HG03558 (cell line): Measurements from ENCODE around the gene CBFA2T3.

Experiments used
- ATAC-seq: cut with Tn5 transposase; IDR thresholded peaks from one replicate; pipeline ENCODE4 v1.9.1; 2021; ENCODE audit warnings: moderate number of reproducible peaks; ENCODE audit not compliant: unreplicated experiment; ENCODE audit errors: extremely low read depth

Gene CBFA2T3

DNA sequence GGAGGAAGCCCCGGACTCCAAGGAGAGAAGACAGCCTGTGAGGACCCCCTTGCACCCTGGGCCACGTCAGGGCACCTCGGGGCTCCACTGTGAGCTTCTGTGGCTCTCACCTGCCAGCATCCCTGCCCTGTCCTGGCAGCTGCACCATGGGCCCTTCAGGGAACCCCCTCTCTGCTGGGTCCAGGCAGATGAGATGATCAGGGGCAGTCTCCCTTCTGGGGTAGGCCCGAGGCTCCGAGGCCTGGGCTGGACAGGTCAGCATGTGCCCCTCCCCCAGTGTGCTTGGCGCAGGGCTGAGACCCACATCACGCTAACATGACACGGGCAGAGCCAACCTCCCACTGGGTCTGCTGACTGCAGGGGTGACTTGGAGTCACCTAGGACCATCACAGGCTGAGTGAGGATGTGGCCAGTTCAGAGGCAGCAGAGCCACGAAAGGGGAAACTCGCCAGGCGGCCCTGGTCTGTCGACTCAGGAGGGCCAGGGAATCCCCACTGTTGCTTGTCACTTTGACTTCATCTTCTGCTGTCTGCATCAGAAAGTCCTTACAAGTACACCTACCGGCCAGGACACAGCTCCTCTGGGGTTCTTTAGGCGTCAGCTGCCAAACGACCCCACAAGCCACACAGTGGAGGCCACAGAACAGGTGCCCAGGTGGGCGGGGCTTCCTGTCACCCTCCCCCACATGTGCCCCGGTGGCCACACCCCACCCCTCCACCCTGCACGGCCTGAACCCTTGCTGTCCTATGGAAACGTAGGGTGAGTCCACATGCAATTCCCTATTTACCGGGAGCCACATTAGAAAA is 122.5 kb downstream of the CBFA2T3 start:
- no peak for ATAC-seq

DNA sequence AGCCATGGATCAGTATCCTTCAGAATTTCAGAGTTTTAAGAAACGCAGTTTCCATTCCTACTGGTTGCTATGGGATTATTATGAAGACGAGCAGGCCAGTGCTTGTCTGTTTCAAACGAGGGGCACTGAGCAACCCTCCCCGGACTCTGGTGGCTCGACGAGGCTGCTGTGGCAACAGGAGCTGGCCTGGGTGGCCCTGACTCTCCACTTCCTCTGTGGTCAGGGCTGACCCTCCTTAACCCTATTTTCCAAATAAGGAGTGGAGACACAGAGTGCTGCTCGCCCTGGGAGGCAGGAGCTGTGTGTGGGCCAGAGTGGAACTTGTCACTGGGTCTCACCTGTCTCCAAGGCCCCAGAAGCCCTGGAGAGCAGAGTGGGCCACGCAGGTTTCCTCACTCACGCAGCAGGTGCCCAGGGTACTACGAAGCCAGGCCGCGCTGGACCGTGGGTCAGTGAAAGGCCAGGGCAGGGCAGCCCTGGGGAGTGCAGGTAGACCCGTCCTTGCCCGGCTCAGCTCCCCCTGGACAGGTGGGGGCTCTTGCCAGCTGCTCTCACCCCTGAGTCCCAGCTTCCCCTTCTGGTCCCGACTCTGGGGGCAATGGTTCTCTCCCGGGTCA is 123.6 kb downstream of the CBFA2T3 start:
- no peak for ATAC-seq

DNA sequence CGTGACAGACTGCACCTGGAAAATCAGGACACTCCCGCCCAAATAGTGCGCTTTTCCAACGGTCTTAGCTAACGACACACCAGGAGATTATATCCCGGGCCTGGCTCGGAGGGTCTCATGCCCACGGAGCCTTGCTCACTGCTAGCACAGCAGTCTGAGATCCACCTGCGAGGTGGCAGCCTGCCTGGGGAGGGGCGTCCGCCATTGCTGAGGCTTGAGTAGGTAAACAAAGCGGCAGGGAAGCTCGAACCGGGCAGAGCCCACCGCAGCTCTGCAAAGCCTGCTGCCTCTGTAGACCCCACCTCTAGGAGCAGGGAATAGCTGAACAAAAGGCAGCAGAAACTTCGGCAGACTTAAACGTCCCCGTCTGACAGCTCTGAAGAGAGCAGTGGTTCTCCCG is 125.4 kb downstream of the CBFA2T3 start:
- no peak for ATAC-seq

DNA sequence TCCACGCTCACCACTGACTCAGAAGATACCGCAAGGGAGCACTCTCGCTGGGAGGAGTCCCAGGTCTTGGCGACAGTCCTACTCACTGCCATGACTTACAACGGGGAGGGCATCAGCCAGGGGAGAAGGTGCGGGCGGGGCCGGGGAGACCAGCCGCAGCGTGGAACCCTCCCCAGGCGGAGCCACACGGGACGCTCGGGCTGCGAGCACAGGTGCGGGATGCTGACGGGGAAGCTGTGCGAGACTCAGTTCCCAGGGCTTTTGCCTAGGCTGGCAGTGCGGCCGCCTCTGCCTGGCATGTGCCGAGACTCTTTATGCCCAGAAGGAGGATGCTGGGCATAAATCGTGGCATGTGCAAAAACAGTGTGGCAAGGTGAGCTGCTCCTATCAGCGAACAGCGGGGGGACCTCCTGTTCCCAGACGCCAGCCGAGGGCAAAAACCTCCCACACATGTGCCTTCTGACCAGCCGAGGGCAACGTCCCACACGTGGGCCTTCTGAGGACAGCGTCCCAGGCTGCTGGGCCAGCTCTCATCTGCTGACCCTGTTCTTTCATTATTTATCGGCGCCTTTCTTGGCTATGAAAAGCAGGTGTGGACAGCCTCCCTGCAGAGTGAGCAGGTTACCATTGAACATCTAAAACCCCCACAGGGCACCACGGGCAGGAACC is 126.3 kb downstream of the CBFA2T3 start:
- ATAC-seq, result no peak

DNA sequence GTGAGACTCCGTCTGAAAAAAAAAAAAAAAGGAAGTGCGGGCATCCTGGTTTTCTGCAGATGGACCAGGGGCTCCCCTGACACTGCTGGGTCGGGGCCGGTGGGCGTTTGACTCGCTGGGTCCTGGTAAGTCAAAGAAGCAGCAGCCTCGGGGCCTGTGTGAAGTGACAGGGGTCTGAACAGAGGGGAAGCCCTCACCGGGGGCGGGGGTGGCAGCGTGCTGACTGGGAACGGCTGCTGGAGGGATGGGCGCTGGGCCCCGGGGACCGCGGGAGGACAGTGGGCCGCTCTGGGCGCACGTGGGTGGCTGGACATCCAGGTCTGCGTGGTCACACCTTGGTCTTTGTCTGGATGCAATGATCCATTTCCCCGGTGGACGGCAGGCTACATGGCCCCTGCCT is 128.4 kb downstream of the CBFA2T3 start:
- ATAC-seq, result no peak

DNA sequence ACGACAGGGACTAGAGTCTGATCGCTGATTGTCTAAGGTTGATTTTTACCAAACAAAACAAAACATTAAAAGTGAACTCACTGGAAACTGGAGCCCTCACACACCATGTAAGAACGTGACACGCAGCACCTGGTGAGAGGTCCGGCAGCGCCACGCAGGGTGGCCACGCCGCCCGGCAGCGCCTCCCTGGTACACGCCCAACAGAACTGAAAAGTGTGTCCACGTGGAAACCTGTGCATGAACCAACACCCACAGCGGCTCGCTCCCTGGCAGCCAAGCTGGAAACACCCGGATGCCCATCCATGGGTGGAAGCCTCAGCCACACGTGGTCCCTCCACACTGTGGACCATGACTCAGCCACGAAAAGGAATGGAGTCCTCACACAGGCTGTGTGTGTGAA is 129.4 kb downstream of the CBFA2T3 start:
- no peak for ATAC-seq

DNA sequence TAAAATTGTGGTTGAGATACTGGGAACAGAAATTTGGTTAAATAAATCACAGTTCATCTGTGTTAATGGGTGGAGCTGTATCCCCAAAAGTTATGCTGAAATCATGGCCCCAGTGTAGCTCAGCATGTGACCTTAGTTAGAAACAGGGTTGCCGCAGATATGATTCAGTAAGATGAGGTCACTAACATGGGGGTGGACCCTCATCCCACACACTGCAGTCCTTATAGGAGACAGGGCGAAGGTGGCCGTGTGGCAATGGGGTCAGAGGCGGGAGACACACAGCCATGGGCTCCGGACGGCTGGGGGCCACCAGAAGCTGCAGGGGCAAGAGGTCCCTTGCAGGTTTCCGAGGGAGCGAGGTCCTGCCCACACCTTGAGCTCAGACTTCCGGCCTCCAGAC is 130.9 kb downstream of the CBFA2T3 start:
- ATAC-seq, result no peak

DNA sequence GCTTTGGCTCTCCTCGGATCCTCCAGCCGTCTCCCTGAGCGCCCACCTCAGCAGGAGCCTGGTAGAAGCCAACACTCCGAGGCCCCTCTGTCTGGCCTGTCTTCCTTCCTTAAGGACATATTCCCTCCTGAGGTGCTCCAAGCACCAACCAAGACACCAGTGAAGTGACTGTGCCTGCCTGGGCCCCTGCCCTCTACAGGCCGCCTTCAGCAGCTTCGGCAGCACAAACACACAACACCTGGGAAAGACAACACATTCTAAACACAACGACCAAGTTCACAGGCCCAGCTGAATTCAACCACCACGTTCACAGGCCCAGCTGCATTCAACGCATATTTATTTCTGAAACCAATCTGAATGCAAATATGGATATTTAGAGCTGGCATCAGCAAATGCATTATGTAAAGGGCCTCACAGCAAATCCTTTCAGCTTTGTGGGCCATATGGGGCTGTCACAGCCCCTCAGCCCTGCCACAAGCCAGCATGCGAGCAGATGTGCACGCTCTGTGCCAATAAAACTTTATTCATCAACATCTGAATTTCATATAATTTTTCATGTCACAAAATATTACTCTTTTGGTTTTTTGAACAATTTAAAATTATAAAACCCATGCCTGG is 132.5 kb downstream of the CBFA2T3 start:
- ATAC-seq, result no peak

DNA sequence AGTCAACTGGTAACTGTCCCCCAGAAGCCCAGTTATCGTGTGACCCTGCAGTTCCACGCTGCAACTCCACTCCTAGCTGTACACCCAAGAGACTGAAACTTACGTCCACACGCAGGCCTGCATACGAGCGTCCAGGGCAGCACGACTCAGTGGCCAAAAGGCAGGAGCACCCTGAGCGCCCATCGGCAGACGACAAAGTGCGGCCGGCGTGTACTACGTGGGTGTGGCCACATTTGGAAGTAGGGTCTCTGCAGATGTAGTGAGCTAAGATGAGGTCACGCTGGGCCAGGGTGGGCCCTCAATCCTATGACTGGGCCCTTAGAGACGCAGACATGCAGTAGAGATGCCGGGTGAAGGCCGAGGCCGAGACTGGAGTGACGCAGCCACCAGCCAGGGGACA is 133.8 kb downstream of the CBFA2T3 start:
- no peak for ATAC-seq

DNA sequence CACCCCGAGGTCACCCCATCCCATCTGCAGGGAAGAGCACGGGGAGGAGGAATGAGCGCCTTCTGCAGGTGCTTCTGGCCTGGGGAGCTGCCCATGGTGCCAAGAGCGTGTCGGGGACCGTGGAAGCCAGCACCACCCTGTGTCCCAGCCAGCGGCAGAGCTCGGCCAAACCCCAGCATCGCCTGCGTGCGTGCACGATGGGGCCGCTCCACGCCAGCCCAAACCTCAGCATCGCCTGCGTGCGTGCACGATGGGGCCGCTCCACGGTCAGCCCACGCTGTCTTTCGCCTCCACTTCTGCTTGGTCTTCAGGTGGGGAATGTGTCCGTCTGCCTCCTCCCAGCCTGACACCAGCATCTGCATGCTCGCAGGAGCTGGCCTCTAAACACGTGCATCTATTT is 134.2 kb downstream of the CBFA2T3 start:
- no peak for ATAC-seq

DNA sequence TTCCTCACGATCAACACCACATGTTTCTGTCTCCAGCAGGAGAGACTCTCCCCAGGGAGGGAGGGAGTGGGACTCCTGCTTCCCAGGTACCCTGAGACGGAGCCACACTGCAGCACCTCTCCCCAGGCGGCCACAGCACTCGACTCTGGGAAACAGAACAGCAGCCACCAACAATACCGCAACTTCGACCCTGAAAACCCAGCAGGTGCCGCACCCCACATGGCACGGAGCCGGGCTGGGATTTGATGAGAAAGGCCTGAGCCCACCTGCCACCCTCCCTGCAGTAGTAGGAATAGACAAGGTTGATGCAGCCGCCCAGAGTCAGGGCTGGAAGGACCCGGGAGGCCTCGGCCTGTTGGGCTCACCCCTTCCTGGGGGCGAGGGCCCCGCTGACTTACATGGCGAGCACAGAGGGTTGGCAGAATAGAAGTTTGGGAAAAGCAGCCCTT is 134.7 kb downstream of the CBFA2T3 start:
- no peak for ATAC-seq

DNA sequence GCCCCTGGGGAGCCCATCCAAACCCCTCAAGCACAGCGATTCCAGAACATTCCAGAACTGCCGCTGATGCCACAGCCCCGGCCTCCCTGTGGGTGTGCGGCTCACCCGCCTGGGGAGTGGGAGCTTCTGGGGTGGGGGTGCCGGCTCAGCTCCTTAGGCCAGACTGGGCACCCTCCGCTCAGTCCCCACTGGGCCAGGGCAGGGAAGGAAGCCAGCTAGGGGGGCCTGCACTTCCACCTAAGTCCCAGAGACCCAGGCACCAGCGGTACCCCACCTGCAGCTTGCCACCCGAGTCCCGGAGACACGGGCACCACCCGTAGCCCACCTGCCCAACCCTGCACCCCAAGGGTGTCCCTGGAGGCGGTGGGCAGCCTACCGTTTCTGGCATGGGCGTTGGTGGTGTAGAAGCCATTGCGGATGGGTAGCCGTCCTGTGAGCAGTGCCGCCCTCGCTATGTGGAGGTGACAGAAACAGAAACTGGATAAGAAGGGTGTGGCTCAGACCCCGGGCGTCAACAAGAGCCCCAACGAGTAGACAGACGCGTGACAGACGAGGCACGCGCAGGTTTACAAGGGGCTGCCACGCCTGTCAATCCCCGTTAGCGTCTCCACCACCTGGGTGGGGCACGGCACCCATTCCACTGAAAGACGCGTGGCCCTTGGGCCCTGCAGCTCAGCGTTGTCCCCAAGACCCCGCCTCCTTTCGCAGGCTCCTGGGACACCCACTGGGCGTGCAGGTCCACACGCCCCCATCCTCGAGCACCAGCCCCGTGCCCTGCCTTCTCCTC is 135.3 kb downstream of the CBFA2T3 start:
- no peak for ATAC-seq

DNA sequence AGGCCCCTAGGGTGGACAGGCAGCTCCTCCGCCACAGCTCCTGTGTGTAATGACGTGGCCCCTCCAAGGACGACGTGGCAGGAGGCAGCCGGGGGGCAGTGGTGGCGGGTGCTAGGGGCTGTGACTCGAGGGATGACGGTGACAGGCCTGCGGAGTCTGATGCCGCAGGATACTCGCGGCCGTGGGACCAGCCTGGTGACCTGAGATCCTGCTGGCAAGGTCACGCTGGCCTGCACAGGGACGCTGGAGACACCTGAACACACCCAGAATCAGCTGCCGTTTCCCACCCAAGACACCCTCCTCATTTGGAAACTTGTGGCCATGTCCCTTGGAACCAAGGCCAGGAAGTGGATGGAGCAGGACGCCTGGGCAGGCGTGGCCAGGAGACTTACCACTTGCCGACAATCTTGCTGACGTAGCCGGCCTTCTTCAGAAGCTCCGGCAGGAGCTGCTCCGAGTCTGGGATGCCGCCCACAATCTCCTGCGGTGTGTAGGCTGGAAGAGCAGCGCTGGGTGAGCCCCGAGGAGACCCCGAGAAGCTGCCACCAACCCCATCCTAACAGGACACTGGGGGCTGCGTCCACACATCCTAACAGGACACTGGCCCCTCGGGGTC is 136.3 kb downstream of the CBFA2T3 start:
- ATAC-seq, result no peak

DNA sequence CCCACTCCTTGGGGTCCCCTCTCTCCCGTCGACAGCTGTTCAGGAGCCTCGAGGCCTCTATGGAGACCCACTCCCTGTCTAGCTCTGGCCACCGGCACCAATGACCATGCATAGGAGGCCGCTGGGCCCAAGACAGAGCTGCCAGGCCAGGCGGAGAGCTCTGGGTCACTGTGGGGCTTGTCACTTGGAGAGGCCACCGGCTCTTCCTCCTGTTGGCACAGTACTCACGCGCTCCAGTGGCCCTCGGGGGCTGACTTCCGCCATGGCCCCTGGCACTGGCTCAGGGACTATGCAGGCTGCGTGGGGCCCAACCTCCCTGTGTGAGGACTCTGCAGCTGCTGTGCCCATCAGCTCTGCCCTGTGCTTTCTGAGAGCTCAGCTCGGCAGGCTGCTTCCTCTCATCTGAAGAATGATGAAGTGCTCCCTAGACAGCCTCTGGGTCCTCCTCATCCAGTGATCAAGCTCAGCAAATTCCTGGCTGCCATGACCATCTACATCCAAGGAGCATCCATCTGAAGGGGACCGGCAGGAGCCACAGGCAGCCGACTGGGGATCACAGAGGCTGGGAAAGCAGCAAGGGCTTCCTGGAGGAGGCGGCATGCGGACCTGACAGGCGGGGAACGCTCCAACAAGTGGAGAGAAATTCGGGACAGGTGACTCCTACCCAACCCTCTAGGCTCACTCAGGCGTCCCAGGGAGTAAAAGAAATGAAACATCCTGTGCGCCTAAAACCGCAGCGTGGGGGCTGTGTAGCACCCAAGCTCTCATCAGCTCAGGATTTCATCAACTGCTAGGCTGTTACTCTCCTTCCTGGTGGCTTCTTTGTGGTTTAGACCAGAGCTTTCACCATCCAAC is 137.0 kb downstream of the CBFA2T3 start:
- no peak for ATAC-seq

DNA sequence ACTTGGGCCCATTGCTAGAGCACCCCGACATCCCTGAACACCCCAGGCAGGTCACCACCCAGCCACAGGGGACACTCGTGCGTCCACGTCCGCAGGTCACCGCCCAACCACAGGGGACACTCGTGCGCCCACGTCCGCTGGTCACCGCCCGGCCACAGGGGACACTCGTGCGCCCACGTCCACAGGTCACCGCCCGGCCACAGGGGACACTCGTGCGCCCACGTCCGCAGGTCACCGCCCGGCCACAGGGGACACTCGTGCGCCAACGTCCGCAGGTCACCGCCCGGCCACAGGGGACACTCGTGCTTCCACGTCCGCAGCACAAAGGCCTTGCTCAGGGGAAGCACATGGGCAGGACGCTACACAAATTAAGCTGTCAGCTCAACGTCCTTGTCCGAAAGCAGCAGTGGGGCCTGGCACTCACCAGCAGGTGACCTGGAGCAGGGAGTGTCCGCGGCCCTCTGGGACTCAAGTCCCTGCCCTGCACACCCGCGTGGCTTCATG is 137.9 kb downstream of the CBFA2T3 start:
- ATAC-seq, result no peak

DNA sequence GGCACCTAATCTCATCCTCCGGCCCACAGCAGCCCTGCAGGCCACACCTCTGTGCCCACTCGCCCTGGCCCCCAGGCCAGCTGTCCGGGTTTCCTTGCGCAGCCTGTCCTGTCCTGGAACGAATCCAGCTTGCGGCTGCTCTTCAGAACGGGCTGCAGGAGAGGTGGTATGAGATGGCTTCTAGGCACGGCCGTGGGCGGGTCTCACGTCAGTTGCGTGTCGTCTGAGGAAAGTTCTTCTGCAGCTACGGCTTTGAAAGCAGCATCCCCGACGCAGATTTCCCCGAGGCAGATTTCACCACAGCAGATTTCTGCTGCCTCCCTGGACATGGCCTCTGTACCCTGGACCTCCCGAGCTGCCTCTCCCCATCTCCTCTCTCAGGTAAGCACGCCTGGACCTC is 138.4 kb downstream of the CBFA2T3 start:
- ATAC-seq, result no peak

DNA sequence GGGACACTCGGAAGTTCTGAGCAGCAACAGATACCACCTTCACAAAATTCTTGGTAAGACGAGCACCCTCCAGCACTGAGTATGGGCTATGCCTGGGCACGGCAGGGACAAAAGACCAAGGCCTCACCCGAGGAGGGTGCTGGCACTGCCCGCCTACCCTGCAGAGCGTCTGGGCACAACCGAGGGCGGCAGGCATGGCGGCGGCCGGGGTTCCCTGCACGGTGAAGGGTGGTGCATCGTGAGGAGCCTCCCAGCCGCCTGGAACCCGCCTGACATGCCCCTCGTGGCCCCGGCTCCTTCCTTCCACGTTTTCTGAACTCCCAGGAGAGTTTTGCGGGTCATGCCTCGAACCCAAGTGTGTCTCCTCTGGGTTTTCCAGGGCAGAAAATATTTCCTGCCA is 139.2 kb downstream of the CBFA2T3 start:
- ATAC-seq, result no peak

DNA sequence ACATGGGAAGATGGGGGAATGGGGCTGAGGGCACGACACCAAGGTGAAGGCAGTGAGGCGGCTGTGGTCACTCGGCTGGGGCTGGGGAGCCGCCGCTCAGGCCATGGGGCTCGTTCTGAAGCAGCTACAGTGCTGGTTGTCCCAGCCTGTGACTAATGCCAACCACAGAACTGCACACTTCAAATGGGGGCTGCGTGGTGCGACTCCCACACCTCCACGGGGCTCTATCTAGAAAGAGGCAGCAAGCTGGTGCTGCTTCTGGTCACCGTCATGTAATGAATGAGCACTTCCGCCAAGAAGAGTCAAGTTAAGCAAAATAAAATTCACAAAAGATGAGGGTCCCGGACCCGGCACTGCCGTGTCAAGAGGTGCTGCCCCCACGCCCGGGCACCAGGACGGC is 140.2 kb downstream of the CBFA2T3 start:
- no peak for ATAC-seq

DNA sequence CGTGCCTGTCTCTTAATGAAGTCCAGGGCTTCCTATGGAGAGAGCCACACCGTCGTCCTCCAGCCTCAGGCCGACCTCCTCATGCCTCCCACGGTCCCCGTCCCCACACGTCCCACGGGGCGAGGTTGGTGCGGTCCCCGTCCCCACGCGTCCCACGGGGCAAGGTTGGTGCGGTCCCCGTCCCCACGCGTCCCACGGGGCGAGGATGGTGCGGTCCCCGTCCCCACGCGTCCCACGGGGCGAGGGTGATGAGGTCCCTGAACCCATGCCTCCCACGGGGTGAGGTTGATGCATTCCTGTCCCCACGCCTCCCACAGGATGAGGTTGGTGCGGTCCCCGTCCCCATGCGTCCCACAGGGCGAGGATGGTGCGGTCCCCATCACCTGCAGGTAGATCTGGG is 141.2 kb downstream of the CBFA2T3 start:
- ATAC-seq, result no peak
